ENCODE measurements around the gene SRSF6. TPM values are rescaled to one million over a fixed set of nuclear protein-coding genes. Genes with fewer than 3 reads are reported as not detected.

The SRSF6 gene
- total RNA-seq = 10 to 100 TPM; 43.7 to 91.0 (median 66.3) TPM

- TF ChIP-seq, protein P1, sequence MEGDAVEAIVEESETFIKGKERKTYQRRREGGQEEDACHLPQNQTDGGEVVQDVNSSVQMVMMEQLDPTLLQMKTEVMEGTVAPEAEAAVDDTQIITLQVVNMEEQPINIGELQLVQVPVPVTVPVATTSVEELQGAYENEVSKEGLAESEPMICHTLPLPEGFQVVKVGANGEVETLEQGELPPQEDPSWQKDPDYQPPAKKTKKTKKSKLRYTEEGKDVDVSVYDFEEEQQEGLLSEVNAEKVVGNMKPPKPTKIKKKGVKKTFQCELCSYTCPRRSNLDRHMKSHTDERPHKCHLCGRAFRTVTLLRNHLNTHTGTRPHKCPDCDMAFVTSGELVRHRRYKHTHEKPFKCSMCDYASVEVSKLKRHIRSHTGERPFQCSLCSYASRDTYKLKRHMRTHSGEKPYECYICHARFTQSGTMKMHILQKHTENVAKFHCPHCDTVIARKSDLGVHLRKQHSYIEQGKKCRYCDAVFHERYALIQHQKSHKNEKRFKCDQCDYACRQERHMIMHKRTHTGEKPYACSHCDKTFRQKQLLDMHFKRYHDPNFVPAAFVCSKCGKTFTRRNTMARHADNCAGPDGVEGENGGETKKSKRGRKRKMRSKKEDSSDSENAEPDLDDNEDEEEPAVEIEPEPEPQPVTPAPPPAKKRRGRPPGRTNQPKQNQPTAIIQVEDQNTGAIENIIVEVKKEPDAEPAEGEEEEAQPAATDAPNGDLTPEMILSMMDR (IDR thresholded peaks at IDR 0.05; ENCODE audit: low read depth) = no peak
These were observed at the start of gene SRSF6 for GRCh38 chr20:43457640-43458421. Gene SRSF6, plus strand, starts transcription at chr20:43457896. Its CDS starts 138 bp downstream, at chr20:43458034.

- TF ChIP-seq, protein P1 (IDR thresholded peaks at IDR 0.05; ENCODE audit: low read depth) = no peak
These were observed 48.7 kb upstream of the SRSF6 start for GRCh38 chr20:43408848-43409576.

GRCh38 chr20:43409577-43409913 lies 48.2 kb upstream of the SRSF6 start:
- TF ChIP-seq, protein P1 (IDR thresholded peaks at IDR 0.05; ENCODE audit: low read depth) = no peak

DNA sequence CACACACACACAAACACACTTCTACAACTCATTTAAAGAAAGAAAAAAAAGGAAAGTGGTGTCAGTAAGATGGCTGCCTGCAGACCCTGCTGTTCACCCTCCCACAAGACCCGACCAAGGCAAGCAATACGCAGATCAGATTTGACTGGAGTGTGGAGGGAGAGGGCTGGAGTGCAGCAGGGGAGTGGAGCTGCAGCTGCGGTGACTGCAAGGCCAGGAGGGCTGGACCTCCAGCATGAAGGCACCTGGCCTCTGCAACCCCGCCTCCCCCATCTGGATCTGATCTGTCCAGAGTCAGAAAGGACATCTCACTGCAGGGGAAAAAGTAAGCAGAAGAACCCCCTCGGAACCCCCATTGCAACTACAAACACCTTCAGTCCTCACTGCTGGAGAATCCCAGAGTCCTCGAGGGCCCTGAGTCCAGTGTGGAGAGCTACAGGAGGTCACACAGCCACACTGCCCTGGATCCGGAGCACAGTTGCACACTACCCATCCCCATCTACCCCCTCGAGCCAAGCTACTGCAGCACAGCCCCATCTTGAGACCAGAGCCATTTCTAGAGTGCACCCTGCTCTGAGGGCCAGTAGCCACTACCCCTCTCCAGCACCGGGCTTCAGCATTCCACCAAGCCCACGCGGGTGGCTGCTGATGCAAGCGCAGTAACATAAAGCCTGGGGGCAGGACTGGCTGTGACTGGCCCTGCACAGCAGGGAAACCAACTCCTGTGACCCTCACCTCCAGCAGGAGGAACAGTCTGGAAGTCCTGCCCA lies 41.9 kb upstream of the SRSF6 start:
- TF ChIP-seq, protein P1 (IDR thresholded peaks at IDR 0.05; ENCODE audit: low read depth) = no peak

GRCh38 chr20:43416591-43417228 lies 41.0 kb upstream of the SRSF6 start:
- TF ChIP-seq, protein P1 (IDR thresholded peaks at IDR 0.05; ENCODE audit: low read depth) = no peak

GRCh38 chr20:43420192-43420591 lies 37.5 kb upstream of the SRSF6 start:
- TF ChIP-seq, protein P1 (IDR thresholded peaks at IDR 0.05; ENCODE audit: low read depth) = no peak
